Panc1 (cell line): ENCODE measurements around the gene KRT75. TPM values are rescaled to one million over a fixed set of nuclear protein-coding genes. Genes with fewer than 3 reads are reported as not detected.
A peak's percentile ranks its signal among the peaks of the same experiment; 100 is the strongest.

Source experiments
- ATAC-seq: fragments of 200-7000 bp; cut with Tn5 transposase; 2 replicates; pipeline ENCODE4 v1.9.1; 2020; ENCODE audit warnings: mild to moderate bottlenecking, moderate library complexity
- BruUV-seq: library from RNA; stranded (reverse); fragments of 400-500 nt; replicated peaks from 2 replicates; lab custom pipeline; 2021; lab: Mats Ljungman, UMichigan
- CTCF ChIA-PET: fragments of 300-600 bp; sonication (Branson Sonifier 250); formaldehyde crosslinking; loops from one replicate; lab custom pipeline; 2022; ENCODE audit warnings: antibody characterized with exemption; lab: Charles Lee
- POLR2A ChIA-PET: fragments of 300-600 bp; sonication (Branson Sonifier 250); formaldehyde crosslinking; loops from one replicate; lab custom pipeline; 2022; ENCODE audit warnings: antibody characterized with exemption; lab: Charles Lee
- DNase-seq: peaks from one replicate; pipeline ENCODE4 v3.0.0-alpha.2; 2010; ENCODE audit warnings: low read depth, low spot score
- H3K27ac ChIP-seq: 2 replicates; pipeline ENCODE4 v1.5.1; 2011; ENCODE audit warnings: mild to moderate bottlenecking, low read length, inconsistent platforms
- H3K27me3 ChIP-seq: fragments of 200-500 bp; sonication (Bioruptor generic); 2 replicates; pipeline ENCODE4 v1.6.0; 2014; ENCODE audit warnings: low read length, inconsistent platforms; ENCODE audit not compliant: control insufficient read depth, insufficient read depth
- H3K36me3 ChIP-seq: fragments of 200-500 bp; sonication (Bioruptor generic); 2 replicates; pipeline ENCODE4 v1.5.1; 2014; ENCODE audit warnings: inconsistent platforms, mild to moderate bottlenecking, low read length, moderate library complexity; ENCODE audit not compliant: control insufficient read depth, insufficient read depth
- H3K4me1 ChIP-seq: 2 replicates; pipeline ENCODE4 v1.5.1; 2011; ENCODE audit warnings: inconsistent platforms, mild to moderate bottlenecking, low read length, moderate library complexity; ENCODE audit not compliant: control insufficient read depth, insufficient read depth
- H3K4me3 ChIP-seq, 2 experiments: 2 replicates each; pipeline ENCODE4 v1.5.1; 2011 to 2012; ENCODE audit warnings: low read depth in 2 of 2, low read length in 2 of 2, mild to moderate bottlenecking in 2 of 2, inconsistent platforms in 1 of 2, moderate library complexity in 1 of 2
- H3K9me3 ChIP-seq: fragments of 200-500 bp; sonication (Bioruptor generic); 2 replicates; pipeline ENCODE4 v1.5.1; 2014; ENCODE audit warnings: low read depth, mild to moderate bottlenecking, inconsistent platforms, low read length, moderate library complexity; ENCODE audit not compliant: control insufficient read depth, insufficient read depth
- POLR2AphosphoS5 ChIP-seq: IDR thresholded peaks from 2 replicates; pipeline ENCODE4 v1.6.1; 2012; ENCODE audit warnings: mild to moderate bottlenecking, low read depth, low read length, moderate library complexity
- SIN3A ChIP-seq: IDR thresholded peaks from 2 replicates; pipeline ENCODE4 v1.6.1; 2012; ENCODE audit warnings: low read depth, mild to moderate bottlenecking, low read length, moderate library complexity, borderline replicate concordance; ENCODE audit not compliant: insufficient read depth
- TCF7L2 ChIP-seq: IDR thresholded peaks from 2 replicates; pipeline ENCODE4 v1.6.1; 2011; ENCODE audit warnings: mild to moderate bottlenecking, low read depth, low read length, inconsistent platforms
- in situ Hi-C: cut with HindIII; loops from 2 replicates; pipeline ENCODE4 v1.10.0; 2016; ENCODE audit warnings: low sequenced_read_pairs, low pct_unique_long_range_greater_than_20kb
- intact Hi-C: fragments of 100-400 bp; cut with micrococcal nuclease; formaldehyde crosslinking; loops from one replicate; pipeline ENCODE4 v1.10.0; 2022; ENCODE audit not compliant: unreplicated experiment
- total RNA-seq: library from RNA; stranded (reverse); gene quantifications from one replicate; pipeline ENCODE4 v1.2.1, GENCODE V29; 2021; ENCODE audit not compliant: unreplicated experiment
- TF ChIP-seq, protein P1 (sequence below): fragments of 450-650 bp; IDR thresholded peaks from 2 replicates; pipeline ENCODE4 v1.5.1; 2017; ENCODE audit warnings: mild to moderate bottlenecking
- TF ChIP-seq, protein P2 (sequence below), 2 experiments: IDR thresholded peaks; 2 replicates each; pipeline ENCODE4 v1.6.1; 2011 to 2012; ENCODE audit warnings: low read depth in 2 of 2, control low read depth in 1 of 2, low read length in 1 of 2, mild to moderate bottlenecking in 1 of 2, moderate library complexity in 1 of 2; ENCODE audit not compliant: insufficient read depth in 1 of 2

Gene KRT75
- total RNA-seq, 1 experiment from 2014 or later: 0.15 TPM

DNA sequence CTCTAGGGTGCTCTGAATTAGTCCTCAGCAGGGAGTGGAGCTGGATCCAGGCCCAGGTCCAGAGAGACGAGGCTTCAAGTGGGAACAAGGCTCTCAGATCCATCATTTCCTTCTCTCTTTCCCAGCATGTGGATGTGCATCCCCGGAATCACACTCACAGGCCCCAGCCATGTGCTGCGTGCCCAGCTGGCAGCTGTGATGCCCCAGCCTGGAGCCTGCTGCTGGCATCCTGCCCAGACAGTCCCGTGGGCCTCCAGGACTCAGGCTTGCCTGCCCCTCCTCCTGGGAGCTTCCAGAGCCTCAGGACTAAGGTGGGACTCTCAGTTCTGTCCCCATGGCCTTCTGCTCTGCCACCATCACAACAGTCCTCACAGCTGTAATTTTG is 42.6 kb downstream of the KRT75 start:
- in situ Hi-C loops (no loop called here), intact Hi-C loops (loop anchor here (5.0 kb wide), 1 partner anchor 116 kb away; no protein-coding TSS in a partner anchor)
- POLR2A ChIA-PET: no interaction called here
- H3K27me3 ChIP-seq: peaks cover 11% of the 10 kb centered on the region
- TF ChIP-seq, protein P1, sequence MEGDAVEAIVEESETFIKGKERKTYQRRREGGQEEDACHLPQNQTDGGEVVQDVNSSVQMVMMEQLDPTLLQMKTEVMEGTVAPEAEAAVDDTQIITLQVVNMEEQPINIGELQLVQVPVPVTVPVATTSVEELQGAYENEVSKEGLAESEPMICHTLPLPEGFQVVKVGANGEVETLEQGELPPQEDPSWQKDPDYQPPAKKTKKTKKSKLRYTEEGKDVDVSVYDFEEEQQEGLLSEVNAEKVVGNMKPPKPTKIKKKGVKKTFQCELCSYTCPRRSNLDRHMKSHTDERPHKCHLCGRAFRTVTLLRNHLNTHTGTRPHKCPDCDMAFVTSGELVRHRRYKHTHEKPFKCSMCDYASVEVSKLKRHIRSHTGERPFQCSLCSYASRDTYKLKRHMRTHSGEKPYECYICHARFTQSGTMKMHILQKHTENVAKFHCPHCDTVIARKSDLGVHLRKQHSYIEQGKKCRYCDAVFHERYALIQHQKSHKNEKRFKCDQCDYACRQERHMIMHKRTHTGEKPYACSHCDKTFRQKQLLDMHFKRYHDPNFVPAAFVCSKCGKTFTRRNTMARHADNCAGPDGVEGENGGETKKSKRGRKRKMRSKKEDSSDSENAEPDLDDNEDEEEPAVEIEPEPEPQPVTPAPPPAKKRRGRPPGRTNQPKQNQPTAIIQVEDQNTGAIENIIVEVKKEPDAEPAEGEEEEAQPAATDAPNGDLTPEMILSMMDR: no peak
- TF ChIP-seq SIN3A (no peak), POLR2AphosphoS5 (no peak), TCF7L2 (no peak)
- TF ChIP-seq, protein P2, sequence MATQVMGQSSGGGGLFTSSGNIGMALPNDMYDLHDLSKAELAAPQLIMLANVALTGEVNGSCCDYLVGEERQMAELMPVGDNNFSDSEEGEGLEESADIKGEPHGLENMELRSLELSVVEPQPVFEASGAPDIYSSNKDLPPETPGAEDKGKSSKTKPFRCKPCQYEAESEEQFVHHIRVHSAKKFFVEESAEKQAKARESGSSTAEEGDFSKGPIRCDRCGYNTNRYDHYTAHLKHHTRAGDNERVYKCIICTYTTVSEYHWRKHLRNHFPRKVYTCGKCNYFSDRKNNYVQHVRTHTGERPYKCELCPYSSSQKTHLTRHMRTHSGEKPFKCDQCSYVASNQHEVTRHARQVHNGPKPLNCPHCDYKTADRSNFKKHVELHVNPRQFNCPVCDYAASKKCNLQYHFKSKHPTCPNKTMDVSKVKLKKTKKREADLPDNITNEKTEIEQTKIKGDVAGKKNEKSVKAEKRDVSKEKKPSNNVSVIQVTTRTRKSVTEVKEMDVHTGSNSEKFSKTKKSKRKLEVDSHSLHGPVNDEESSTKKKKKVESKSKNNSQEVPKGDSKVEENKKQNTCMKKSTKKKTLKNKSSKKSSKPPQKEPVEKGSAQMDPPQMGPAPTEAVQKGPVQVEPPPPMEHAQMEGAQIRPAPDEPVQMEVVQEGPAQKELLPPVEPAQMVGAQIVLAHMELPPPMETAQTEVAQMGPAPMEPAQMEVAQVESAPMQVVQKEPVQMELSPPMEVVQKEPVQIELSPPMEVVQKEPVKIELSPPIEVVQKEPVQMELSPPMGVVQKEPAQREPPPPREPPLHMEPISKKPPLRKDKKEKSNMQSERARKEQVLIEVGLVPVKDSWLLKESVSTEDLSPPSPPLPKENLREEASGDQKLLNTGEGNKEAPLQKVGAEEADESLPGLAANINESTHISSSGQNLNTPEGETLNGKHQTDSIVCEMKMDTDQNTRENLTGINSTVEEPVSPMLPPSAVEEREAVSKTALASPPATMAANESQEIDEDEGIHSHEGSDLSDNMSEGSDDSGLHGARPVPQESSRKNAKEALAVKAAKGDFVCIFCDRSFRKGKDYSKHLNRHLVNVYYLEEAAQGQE (IDR thresholded peaks at IDR 0.05; ENCODE audit: insufficient read depth in 1 of 2, low read depth in 2 of 2, low read length in 1 of 2): no peak
- H3K27ac ChIP-seq: no peak overlapping the region
- BruUV-seq: no TSS peak
- no peak overlapping the region for H3K4me3 ChIP-seq
- DNase-seq (no peak), ATAC-seq (no peak)
- CTCF ChIA-PET: interaction anchor here (0.5 to 1.4 kb wide), 2 partner anchors 56 to 194 kb away, joined by 3 read pairs; no protein-coding TSS in a partner anchor
- H3K4me1 ChIP-seq: no peaks in the 10 kb centered on the region
- H3K9me3 ChIP-seq: no peaks in the 10 kb centered on the region
- H3K36me3 ChIP-seq: no peaks in the 10 kb centered on the region

DNA sequence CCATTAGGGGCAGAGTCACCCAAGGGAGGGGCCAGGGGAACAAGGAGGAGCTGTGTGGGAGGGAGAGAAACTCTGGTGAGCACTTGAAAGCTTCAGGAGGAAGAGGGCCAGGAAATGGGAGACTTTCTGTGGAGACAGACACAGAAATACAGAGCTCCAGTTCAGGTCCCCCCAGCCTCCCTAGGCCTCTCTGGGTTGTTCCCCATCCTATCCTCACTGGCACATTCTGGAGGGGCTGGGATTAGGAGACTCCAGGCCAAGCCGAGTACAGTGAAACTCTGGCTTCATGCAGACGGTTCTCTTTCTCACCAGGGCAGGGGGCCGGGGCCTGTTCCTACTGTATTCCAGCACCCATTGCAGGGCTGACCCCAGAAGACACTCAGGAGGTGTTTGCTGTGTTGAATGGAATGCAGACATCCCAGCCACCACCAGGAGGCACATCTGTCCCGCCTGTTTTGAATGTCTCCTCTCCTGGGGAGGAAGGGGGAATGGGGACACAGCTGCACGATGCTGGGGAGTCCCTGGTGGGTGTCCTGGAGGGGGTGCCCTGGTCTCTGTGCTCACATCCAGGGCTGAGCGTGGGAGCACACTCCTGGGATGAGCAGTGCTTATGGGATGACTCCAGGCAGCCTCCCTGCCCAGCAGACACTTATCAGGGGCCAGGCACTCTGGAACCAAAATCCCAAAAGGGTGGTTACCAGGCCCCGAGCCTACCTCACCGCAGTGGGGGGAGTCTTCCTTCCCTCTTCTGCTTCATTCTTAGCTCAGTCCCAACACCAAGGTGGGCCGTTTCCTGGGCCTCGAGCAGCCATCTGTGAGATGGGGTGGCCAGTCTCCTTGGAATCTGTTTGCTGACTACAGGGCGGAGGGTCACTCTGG is 43.2 kb downstream of the KRT75 start:
- H3K4me1 ChIP-seq: no peaks in the 10 kb centered on the region
- H3K27me3 ChIP-seq: peaks cover 11% of the 10 kb centered on the region
- ATAC-seq (peak; percentile 80), DNase-seq (no peak)
- ChIA-PET POLR2A (no interaction called here), CTCF (interaction anchor here (0.5 to 1.4 kb wide), 2 partner anchors 56 to 194 kb away, joined by 3 read pairs; no protein-coding TSS in a partner anchor)
- BruUV-seq: no TSS peak
- no peaks in the 10 kb centered on the region for H3K9me3 ChIP-seq
- H3K4me3 ChIP-seq: no peak overlapping the region
- TF ChIP-seq SIN3A: no peak
- TF ChIP-seq, protein P2 (IDR thresholded peaks at IDR 0.05; ENCODE audit: insufficient read depth in 1 of 2, low read depth in 2 of 2, low read length in 1 of 2): no peak
- TF ChIP-seq, protein P1: peak; percentile 84
- intact Hi-C loops: loop anchor here (5.0 kb wide), 1 partner anchor 116 kb away; no protein-coding TSS in a partner anchor
- in situ Hi-C loops: no loop called here
- H3K36me3 ChIP-seq: no peaks in the 10 kb centered on the region
- H3K27ac ChIP-seq: no peak overlapping the region
